ENCODE results near the gene LARGE2.

The LARGE2 gene

GRCh38 chr11:45945397-45945999 lies 23.0 kb downstream of the LARGE2 start:
- no peaks in the 10 kb centered on the region for H3K9me3 ChIP-seq (ENCODE audit: control insufficient read depth, insufficient read depth, low read length)
- no peak overlapping the region for H3K4me3 ChIP-seq (ENCODE audit: low read length)
- peaks cover 33% of the 10 kb centered on the region for H3K36me3 ChIP-seq (ENCODE audit: control insufficient read depth, low read length)
- no peak for TF ChIP-seq EZH2phosphoT487 (IDR thresholded peaks at IDR 0.05; ENCODE audit: borderline replicate concordance, low read length)
- TF ChIP-seq CTCF (IDR thresholded peaks at IDR 0.05; ENCODE audit: low read depth, low read length, poor library complexity, severe bottlenecking) = no peak
- no peak overlapping the region for H3K27ac ChIP-seq (ENCODE audit: low read depth, low read length)
- H3K9me2 ChIP-seq (replicated peaks; ENCODE audit: control insufficient read depth, low read length) = no peaks in the 10 kb centered on the region
- H3F3A ChIP-seq (ENCODE audit: control insufficient read depth, insufficient read depth) = peaks cover 3% of the 10 kb centered on the region; the same call in 1 of the 2 replicates
- no peaks in the 10 kb centered on the region for H3K27me3 ChIP-seq (ENCODE audit: control insufficient read depth, low read length)
- no peaks in the 10 kb centered on the region for H3K79me2 ChIP-seq (ENCODE audit: control insufficient read depth, low read length)
- H3K4me1 ChIP-seq (ENCODE audit: control insufficient read depth, low read length) = no peaks in the 10 kb centered on the region
- H4K20me1 ChIP-seq (ENCODE audit: control insufficient read depth, insufficient read depth, low read depth, low read length) = no peaks in the 10 kb centered on the region
- no peak overlapping the region for H3K4me2 ChIP-seq (ENCODE audit: low read length)

- H3K4me2 ChIP-seq (ENCODE audit: low read length) = no peak overlapping the region
- H3F3A ChIP-seq (ENCODE audit: control insufficient read depth, insufficient read depth) = no peaks in the 10 kb centered on the region
- H3K27ac ChIP-seq (ENCODE audit: low read depth, low read length) = no peak overlapping the region
- H3K4me1 ChIP-seq (ENCODE audit: control insufficient read depth, low read length) = peaks cover 8% of the 10 kb centered on the region
- peaks cover 39% of the 10 kb centered on the region for H3K36me3 ChIP-seq (ENCODE audit: control insufficient read depth, low read length)
- no peak for TF ChIP-seq EZH2phosphoT487 (IDR thresholded peaks at IDR 0.05; ENCODE audit: borderline replicate concordance, low read length)
- TF ChIP-seq CTCF (IDR thresholded peaks at IDR 0.05; ENCODE audit: low read depth, low read length, poor library complexity, severe bottlenecking) = no peak
- H3K9me2 ChIP-seq (replicated peaks; ENCODE audit: control insufficient read depth, low read length) = no peaks in the 10 kb centered on the region
- no peaks in the 10 kb centered on the region for H3K79me2 ChIP-seq (ENCODE audit: control insufficient read depth, low read length)
- H3K4me3 ChIP-seq (ENCODE audit: low read length) = no peak overlapping the region
- no peaks in the 10 kb centered on the region for H3K27me3 ChIP-seq (ENCODE audit: control insufficient read depth, low read length)
- H4K20me1 ChIP-seq (ENCODE audit: control insufficient read depth, insufficient read depth, low read depth, low read length) = no peaks in the 10 kb centered on the region
- no peaks in the 10 kb centered on the region for H3K9me3 ChIP-seq (ENCODE audit: control insufficient read depth, insufficient read depth, low read length)
Observed at GRCh38 chr11:45947885-45948284, 25.4 kb downstream of the LARGE2 start.

- H3K9me2 ChIP-seq (replicated peaks; ENCODE audit: control insufficient read depth, low read length) = no peaks in the 10 kb centered on the region
- H3K9me3 ChIP-seq (ENCODE audit: control insufficient read depth, insufficient read depth, low read length) = no peaks in the 10 kb centered on the region
- H3K4me3 ChIP-seq (ENCODE audit: low read length) = no peak overlapping the region
- no peaks in the 10 kb centered on the region for H3F3A ChIP-seq (ENCODE audit: control insufficient read depth, insufficient read depth)
- H3K27ac ChIP-seq (ENCODE audit: low read depth, low read length) = no peak overlapping the region
- H3K79me2 ChIP-seq (ENCODE audit: control insufficient read depth, low read length) = no peaks in the 10 kb centered on the region
- no peak for TF ChIP-seq EZH2phosphoT487 (IDR thresholded peaks at IDR 0.05; ENCODE audit: borderline replicate concordance, low read length)
- TF ChIP-seq CTCF (IDR thresholded peaks at IDR 0.05; ENCODE audit: low read depth, low read length, poor library complexity, severe bottlenecking) = no peak
- H3K36me3 ChIP-seq (ENCODE audit: control insufficient read depth, low read length) = peaks cover 44% of the 10 kb centered on the region
- H4K20me1 ChIP-seq (ENCODE audit: control insufficient read depth, insufficient read depth, low read depth, low read length) = no peaks in the 10 kb centered on the region
- H3K27me3 ChIP-seq (ENCODE audit: control insufficient read depth, low read length) = no peaks in the 10 kb centered on the region
- H3K4me2 ChIP-seq (ENCODE audit: low read length) = no peak overlapping the region
- peaks cover 13% of the 10 kb centered on the region for H3K4me1 ChIP-seq (ENCODE audit: control insufficient read depth, low read length)
Observed at GRCh38 chr11:45948356-45948755, 25.9 kb downstream of the LARGE2 start.

Measured in DOHH2 (cell line).